Adipose tissue (tissue), 3 donors: ENCODE results near the gene LUZP1. TPM values are rescaled to one million over a fixed set of nuclear protein-coding genes. Genes with fewer than 3 reads are reported as not detected.

Experiments used
- H3K27ac ChIP-seq: one replicate; pipeline ENCODE4 v1.5.1; 2013; ENCODE audit warnings: low read depth, low read length
- WGBS, 3 donors: extraction: QIAGEN DNeasy Blood & Tissue Kit; methylation state at CpG; one replicate each; pipeline ENCODE4 v1.1.7; 2013; 5-methylcytosine and 5-hydroxymethylcytosine counted together
- polyA plus RNA-seq, 3 donors: library from polyadenylated mRNA; stranded (reverse); fragments of 200-250 nt; gene quantifications; one replicate each; pipeline ENCODE4 v1.2.3, GENCODE V29; 2013
- donor health status: healthy with polysubstance abuse.
- donor health status: Bipolar disorder and iron deficiency.
- donor health status: healthy.

The LUZP1 gene
- polyA plus RNA-seq, 3 donors, result 3.0 to 15.5 (median 7.0) TPM

- no peak overlapping the region for H3K27ac ChIP-seq
- WGBS, 3 donors, result 91 to 94% (median 92%) methylated on average over 2 of the region's 2 CpGs
These were observed 102.6 kb downstream of the LUZP1 start for GRCh38 chr1:23066075-23066474.

DNA sequence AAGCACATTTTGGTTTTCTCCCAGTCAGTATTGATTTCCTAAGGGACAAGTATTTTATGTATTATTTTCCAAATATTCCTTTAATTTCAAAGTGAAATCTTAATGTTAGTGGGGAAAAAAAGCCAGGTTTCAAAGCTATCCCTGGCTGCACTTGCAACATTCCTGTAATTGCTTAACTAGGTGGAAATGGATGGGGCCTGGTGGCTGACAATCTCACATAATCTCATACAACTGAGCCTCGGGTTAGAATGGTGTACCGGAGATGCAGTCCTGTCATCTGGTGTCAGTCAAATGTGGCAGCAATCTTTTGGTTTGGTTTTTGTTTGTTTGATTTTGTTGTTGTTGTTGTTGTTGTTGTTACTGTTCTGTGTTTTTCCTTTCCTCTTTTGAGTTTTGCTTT lies 103.3 kb downstream of the LUZP1 start:
- 86 to 92% (median 86%) methylated on average over 2 of the region's 2 CpGs for WGBS, 3 donors

GRCh38 chr1:23062271-23062670 lies 106.4 kb downstream of the LUZP1 start:
- 83 to 89% (median 84%) methylated on average over 2 of the region's 2 CpGs for WGBS, 3 donors
- no peak overlapping the region for H3K27ac ChIP-seq

More for the DNA sequence above, 103.3 kb downstream of the LUZP1 start:
- no peak overlapping the region for H3K27ac ChIP-seq

DNA sequence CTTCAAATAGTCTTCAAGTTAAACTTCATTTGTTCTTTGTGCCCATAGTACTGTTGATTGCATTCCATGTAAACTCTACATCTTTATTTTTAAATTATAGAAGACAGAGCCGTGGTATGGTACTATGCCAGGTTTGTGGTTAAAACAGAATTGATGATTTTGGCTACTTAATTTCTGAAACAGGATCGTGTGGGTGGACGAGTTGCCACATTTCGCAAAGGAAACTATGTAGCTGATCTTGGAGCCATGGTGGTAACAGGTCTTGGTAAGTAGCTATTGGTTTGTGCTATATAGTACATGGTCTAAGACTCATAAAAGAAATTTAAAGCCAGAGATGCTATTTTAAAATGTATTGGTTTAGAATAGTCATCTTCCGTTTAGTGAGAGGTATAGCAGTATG lies 111.4 kb downstream of the LUZP1 start:
- 92 to 96% (median 93%) methylated on average over 5 of the region's 5 CpGs for WGBS, 3 donors
- no peak overlapping the region for H3K27ac ChIP-seq

DNA sequence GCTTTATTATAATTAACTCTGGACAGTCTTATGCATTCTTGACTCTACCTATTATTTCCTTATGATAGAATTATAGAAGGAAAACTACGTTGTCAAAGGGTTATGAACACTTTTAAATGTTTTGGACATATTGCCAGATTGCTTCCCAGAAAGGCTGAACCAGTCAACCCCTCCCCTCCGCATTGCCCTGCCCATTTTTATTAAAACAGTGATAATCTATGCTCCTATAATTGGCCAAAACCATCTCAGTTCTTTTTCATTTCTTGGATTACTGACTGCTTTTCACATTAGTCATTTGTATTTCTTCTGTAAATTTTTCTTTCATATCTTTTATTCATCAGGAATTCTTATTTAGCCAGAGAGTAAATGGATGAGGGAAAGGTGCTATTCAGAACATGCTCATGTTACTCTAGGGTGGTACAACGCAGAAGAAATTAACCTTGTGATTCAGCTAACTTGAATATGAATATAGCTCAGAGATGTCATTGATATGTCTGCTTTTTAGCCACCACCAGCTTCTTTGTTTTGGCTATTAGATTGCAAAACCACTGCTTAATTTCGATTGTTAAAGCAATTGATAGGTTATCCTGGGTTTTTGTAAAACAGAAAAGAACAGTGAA lies 117.3 kb downstream of the LUZP1 start:
- H3K27ac ChIP-seq, result no peak overlapping the region
- 85 to 90% (median 89%) methylated on average over 4 of the region's 4 CpGs for WGBS, 3 donors

DNA sequence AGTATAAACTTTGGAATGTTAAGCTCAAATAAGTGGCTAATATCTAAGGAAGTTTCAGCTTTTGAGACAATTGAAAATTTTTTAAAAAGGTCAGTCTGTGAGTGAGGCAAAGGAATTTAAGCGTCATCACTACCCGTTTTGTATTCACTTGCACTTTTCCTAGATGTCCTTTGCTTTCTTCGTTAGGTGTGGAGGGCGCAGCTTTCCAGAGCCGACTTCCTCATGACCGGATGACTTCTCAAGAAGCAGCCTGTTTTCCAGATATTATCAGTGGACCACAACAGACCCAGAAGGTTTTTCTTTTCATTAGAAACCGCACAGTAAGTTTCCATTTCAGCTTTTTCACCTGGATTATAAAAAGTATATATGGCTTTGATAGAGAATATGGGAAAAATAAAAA lies 118.5 kb downstream of the LUZP1 start:
- WGBS, 3 donors, result 76 to 89% (median 77%) methylated on average over 7 of the region's 7 CpGs

DNA sequence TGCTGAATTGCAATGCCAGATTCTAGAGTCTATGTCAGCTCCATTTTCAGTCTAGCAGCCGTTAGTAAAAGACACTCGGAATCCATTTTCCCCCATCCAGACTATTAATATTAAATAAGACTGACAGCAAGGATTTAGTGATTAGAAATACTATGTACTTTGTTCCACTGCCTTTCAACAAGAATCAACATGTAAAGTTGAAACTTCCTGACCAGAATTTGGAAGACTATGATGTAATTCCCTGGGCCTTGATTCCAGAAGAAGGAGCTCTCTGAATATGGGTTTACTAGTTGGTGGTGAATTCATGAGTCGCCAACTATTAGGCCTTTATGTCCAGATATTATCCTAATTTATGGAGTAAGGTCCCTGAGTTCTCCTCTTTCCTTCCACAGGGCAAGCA lies 124.6 kb downstream of the LUZP1 start:
- H3K27ac ChIP-seq, result no peak overlapping the region
- 92 to 99% (median 96%) methylated on average over 3 of the region's 3 CpGs for WGBS, 3 donors

More for the DNA sequence above, 118.5 kb downstream of the LUZP1 start:
- H3K27ac ChIP-seq, result no peak overlapping the region

GRCh38 chr1:23040509-23040908 lies 128.1 kb downstream of the LUZP1 start:
- WGBS, 3 donors, result 92 to 95% (median 94%) methylated on average over 5 of the region's 5 CpGs
- no peak overlapping the region for H3K27ac ChIP-seq

- WGBS, 3 donors, result 60 to 73% (median 61%) methylated on average over 7 of the region's 7 CpGs
- H3K27ac ChIP-seq, result no peak overlapping the region
These were observed 129.3 kb downstream of the LUZP1 start for GRCh38 chr1:23039308-23039826.

DNA sequence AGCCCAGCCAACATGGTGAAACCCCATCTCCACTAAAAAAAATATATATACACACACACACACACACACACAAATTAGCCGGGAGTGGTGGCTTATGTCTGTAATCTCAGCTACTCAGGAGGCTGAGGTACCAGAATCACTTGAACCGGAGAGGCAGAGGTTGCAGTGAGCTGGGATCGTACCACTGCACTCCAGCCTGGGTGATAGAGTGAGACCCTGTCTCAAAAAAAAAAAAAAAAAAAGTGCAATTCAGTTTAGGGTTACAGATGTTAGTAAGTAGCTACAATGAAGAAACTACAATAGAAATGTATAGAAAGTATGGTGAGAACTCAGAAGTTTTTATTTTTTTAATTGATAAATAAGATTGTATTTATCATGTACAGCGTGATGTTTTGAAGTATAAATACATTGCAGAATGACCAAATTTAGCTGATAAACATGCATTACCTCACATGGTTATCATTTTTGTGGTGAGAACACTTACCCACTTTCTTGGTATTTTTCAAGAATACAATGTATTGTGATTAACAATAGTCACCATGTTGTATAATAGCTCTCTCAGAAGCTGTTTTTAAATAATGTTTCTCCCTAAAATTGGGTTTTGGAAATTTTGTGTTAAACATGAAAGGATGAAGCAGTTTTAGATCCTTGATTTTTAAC lies 131.4 kb downstream of the LUZP1 start:
- WGBS, 3 donors, result 92 to 99% (median 94%) methylated on average over 4 of the region's 4 CpGs
- no peak overlapping the region for H3K27ac ChIP-seq

DNA sequence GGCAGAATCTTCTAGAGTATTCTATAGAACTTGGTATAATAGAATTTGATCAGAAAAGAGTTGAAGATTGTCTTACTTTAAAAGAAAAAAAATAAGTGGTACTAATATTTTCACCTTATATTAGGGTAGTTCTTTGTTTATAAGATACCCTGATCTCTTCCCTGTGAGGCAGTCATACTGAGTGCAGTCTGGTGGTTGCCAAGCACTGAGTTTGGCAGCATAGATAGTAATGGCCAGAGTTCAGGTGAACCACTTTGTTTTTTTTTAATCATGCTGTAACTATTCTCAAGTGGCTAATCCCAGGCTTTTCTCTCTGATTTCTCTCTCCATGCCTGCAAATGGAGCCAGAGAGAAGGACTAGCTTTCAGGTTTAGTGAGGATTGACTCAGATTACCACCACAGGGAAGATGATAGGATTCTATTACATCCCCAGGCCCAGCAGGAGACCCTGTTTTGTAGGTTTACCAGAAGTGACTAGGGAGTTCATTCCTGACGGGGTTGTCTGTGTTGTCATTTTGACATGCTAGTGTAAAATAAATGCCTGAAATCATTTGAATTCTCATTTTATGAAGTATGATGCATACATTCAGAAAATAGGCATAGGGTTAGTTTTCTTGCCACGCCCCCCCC lies 132.7 kb downstream of the LUZP1 start:
- H3K27ac ChIP-seq, result no peak overlapping the region
- WGBS, 3 donors, result 86 to 94% (median 91%) methylated on average over 2 of the region's 2 CpGs

Other genes with a start within 250 kb of the LUZP1 start
- not detected for gene LACTBL1, start 196.0 kb downstream of the LUZP1 start, polyA plus RNA-seq
- gene TEX46, start 153.0 kb downstream of the LUZP1 start, polyA plus RNA-seq, result not detected
- gene KDM1A, start 149.4 kb downstream of the LUZP1 start, polyA plus RNA-seq, result 10 to 100 TPM; 20.1 to 24.9 (median 21.0) TPM
- gene HTR1D, start 48.6 kb upstream of the LUZP1 start, polyA plus RNA-seq, result under 1 TPM in 1 of 3 donors, not detected in 2; 0.02 TPM
- 100 to 1,000 TPM in 1 of 3 donors, 10 to 100 TPM in 2; 26.2 to 101 (median 63.8) TPM for gene HNRNPR, start 175.4 kb upstream of the LUZP1 start, polyA plus RNA-seq
- 10 to 100 TPM in 1 of 3 donors, 1 to 10 TPM in 2; 5.6 to 14.4 (median 7.4) TPM for gene ZNF436, start 201.0 kb upstream of the LUZP1 start, polyA plus RNA-seq